HG03558 (cell line): ENCODE results near the gene SLC24A1.

Experiments used
- ATAC-seq: cut with Tn5 transposase; IDR thresholded peaks from one replicate; pipeline ENCODE4 v1.9.1; 2021; ENCODE audit warnings: moderate number of reproducible peaks; ENCODE audit not compliant: unreplicated experiment; ENCODE audit errors: extremely low read depth

Gene SLC24A1

DNA sequence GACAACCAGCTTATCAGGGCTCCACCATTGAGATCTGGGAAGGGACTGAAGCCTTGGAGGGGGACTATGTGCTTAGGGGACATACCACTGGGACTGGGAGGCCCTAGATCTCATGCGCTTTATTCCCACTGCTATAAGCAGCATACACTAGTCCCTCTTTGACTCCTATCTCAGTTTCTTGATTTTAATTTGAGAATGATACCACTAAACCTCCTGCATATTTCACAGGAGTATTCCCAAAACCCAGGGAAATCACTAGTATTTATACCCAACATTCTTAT lies 29.2 kb downstream of the SLC24A1 start:
- no peak for ATAC-seq

DNA sequence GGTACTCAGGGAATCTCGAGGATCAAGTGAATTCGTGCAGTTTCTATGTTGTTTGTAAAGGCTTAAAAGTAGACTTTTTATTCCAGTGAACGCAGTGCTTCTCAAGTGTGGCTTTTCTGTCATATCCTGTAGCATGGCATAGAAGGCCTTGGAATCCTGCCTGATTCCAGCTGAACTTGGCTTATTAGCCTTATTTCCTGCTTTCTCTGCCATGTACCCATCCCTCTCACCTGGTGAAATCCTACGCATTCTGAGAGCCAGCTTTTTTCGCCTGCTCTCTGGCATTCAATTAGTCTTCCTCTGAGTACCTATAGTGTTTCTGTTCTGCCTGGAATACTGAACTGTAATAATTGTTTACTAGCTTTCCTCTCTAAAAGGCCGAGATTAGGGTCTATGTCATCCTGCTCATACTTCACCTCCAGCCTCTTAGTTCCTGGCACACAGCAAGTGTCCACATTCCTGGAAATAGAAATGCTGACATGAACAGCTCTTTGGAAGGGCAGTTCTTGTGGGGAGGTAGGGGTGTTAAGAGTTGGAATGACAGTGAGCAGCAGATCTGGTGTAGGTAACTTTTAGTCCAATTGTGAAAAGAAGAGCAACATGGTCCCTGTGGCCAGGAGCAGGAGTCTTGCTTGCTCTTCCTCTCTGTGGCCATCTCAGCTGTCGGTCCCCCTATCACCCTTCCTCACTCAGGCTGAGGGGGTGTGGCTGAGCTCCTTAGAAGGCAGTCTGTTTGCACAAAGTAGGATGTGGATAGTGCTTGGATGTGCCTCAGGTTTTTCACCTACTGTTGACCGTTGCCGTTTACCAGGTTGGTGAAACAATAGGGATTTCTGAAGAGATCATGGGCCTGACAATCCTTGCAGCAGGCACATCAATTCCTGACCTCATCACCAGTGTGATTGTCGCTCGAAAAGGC lies 30.4 kb downstream of the SLC24A1 start:
- ATAC-seq, result no peak

DNA sequence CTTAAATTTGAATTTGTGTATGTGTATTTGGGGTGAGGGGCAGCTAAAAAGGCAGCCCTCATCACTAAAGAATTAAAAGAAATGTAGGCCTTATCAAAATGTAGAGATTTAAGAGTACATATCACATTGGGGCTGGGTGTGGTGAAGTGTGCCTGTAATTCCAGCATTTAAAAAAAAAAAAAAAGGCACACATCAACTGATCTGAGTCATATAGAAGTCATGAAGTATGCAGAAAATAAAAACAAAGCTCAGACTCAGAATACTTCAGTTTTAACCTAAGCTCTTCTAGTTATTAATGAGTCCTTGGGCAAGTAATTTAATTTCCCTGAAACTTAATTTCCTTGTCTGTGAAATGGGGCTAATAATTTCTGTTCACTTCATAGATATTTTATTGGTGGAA lies 31.6 kb downstream of the SLC24A1 start:
- ATAC-seq, result no peak

- ATAC-seq, result no peak
Measured at GRCh38 chr15:65653801-65654521, 32.2 kb downstream of the SLC24A1 start.

DNA sequence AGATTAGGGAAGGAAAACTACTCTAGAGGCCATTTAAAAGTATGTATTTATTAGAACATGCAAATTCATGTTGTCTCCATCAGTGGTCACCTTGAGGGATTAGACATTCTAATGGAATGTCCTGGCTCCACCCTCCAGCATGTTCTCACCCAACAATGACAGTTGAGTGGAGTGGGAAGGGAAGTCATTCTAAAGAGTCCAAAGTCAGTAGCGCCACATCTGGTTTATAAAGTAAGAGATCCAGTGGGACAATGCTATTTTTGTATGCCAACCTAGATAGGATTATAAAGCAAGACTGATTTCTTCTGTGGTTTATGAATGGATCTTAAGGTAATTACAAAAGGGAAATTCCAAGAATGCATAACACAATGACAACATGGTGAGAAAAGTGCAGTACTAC lies 33.3 kb downstream of the SLC24A1 start:
- ATAC-seq, result no peak

GRCh38 chr15:65655457-65655856 lies 33.7 kb downstream of the SLC24A1 start:
- ATAC-seq, result no peak

GRCh38 chr15:65659502-65660052 lies 37.8 kb downstream of the SLC24A1 start:
- no peak for ATAC-seq

- ATAC-seq, result no peak
Measured at GRCh38 chr15:65660927-65661326, 39.2 kb downstream of the SLC24A1 start.

GRCh38 chr15:65663521-65663920 lies 41.8 kb downstream of the SLC24A1 start:
- no peak for ATAC-seq

DNA sequence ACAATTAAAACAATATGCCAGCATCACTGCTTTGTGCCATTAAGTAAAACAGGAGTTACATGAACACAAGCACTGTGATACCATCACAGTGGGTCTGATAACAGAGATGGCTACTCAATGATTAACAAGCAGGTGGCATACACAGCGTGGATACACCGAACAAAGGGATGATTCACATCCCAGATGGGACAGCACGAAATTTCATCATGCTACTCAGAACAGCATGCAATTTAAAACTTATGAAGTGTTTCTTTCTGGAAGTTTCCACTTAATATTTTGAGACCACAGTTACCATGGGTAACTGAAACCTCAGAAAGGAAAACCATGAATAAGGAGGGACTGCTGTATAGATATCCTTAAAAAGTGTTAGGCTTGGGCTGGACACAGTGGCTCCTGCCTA lies 44.5 kb downstream of the SLC24A1 start:
- no peak for ATAC-seq

DNA sequence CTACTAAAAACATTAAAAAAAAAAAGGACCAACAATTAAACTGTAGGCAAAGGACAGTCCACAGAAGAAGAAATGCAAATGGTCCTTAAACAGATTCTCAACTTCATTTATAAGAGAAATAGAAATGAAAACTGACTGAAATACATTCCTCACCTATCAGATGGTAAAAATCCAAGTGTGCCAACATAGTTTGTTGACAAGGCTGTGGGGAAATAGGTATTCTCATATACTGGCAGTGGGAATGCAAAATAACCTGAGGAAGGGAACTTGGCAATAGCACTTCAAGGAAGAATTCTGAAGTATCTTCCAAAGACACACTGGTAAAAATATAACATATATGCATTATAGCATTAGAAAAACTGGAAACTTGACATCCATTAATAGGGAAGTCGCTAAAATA lies 53.8 kb downstream of the SLC24A1 start:
- no peak for ATAC-seq

DNA sequence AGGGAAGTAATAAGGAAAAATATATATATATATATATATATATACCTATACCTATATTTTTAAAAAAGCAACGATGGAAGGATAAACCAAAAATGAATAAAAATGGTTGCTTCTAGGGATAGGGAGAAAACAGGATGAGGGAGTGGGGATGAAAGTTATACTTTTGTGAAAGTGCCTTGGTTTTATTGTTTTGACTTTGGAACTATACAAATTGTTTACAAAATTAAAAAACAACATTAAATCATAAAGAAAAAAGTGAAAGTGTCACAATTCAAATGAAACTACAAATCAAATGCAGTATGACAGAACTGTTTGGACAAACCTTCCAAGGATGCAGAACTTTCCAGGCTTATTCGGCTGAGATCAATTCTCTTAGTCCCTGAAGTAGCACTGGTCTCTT lies 54.4 kb downstream of the SLC24A1 start:
- ATAC-seq, result no peak

GRCh38 chr15:65680544-65680943 lies 58.8 kb downstream of the SLC24A1 start:
- no peak for ATAC-seq

DNA sequence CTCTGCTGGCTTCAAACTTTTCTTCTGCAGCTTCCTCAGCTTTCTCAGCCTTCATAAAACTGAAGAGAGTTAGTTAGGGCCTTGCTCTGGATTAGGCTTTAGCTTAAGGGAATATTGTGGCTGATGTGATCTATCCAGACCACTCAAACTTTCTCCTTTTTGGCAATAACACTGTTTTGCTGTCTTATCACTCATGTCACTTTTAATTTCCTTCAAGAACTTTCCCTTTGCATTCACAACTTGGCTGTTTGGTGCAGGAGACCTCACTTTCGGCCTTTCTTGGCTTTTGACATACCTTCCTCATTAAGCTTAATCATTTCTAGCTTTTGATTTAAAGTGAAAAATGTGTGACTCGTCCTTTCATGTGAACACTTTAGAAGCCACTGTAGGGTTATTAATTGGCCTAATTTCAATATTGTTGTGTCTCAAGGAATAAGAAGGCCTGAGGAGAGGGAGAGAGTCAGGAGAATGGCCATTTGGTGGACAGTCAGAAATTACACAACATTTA lies 60.7 kb downstream of the SLC24A1 start:
- ATAC-seq, result no peak

- no peak for ATAC-seq
Measured at GRCh38 chr15:65688462-65688861, 66.7 kb downstream of the SLC24A1 start.

DNA sequence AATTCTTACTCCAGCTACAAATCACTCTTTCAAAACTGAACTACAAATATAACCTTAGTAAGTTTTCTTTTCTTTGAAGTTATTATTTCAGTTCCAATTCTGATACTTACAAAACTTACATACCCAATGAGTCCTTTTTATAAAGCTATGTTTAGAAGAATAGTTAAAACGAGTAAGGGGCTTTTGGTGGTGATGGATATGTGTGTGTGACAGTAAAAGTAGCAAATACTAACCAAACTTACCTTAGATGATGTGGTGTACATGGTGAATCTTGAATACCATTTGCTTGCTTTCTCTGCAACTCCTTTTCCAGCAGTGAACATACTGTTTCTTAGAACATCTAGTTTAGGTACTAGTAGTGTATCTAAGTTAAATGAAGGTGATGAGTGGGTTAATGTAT lies 68.4 kb downstream of the SLC24A1 start:
- no peak for ATAC-seq

- ATAC-seq, result no peak
Measured at GRCh38 chr15:65690778-65691177, 69.0 kb downstream of the SLC24A1 start.

DNA sequence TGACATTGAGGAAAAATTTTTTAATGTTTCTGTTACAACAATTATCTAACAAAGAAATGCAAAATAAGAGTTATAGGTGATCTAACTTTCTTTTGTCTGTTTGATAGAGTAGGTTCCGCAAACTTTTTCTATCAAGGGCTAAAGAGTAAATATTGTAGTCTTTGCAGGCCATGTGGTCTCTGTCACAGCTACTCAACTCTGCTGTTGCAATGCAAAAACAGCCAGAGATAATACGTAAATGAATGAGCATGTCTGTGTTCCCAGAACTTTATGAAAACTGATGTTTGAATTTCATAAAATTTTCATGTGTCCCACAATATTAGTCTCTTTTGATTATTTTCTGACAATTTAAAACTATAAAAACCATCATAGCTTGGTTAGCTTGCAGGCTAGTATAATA lies 73.3 kb downstream of the SLC24A1 start:
- ATAC-seq, result no peak
